Left hindlimb (tissue), 1 donor: ENCODE measurements around the gene DUSP5.
A peak's percentile ranks its signal among the peaks of the same experiment; 100 is the strongest.

Experiments used
- DNase-seq: peaks from one replicate; pipeline ENCODE4 v3.0.0-alpha.2; 2018

The DUSP5 gene

DNA sequence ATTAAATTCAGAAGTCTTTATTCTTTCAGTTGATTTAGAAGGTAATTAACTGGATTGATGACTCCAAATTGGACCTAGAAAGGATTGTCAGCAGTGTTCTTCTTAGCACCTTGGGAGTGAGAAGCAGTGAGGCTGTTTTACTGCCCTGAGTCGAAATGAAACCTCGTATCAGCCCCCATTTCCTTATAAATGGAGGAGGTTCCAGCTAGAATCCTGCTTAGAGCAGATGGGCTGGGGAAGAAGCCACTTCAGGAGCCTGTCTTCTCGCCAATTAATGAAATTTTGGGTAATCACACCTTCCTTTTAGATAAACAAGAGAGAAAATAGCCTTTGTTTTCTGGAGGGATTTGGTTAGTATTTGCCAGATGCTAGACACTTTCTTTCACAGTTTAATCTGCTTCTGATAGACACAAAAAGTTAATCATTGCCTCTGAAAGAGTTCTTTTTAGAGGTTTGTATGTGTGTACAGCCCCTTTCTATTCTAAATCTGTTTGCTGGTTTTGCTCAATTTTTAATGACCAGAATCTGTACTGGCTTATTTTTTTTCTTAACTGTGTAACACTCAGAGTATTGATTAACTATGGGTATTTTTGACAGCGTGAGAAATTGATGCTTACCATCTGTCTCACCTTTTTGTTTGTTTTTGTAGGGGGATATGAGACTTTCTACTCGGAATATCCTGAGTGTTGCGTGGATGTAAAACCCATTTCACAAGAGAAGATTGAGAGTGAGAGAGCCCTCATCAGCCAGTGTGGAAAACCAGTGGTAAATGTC is 4.6 kb downstream of the DUSP5 start:
- no peak for DNase-seq

DNA sequence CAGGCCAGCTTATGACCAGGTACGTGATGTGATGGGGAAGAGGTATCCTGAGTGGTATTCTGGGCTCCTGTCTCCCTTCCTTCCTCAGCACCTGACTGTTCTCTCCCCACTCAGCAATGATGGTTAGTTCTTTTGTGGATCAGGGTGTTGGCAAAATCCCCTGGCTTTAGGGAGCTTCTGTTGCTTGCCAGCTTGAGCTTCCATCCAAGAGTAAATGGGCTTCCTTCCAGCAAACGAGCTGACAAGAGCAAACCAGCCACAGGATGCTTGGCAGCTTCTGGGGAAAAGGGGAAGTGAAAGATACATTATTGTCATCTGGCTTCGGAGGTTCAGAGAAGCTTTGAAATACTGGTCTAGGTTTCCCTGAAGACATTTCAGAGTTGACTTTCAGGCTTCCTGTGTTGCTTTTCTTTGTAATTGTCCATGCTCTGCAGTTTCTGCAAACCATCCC is 5.2 kb downstream of the DUSP5 start:
- DNase-seq, result peak; percentile 64

DNA sequence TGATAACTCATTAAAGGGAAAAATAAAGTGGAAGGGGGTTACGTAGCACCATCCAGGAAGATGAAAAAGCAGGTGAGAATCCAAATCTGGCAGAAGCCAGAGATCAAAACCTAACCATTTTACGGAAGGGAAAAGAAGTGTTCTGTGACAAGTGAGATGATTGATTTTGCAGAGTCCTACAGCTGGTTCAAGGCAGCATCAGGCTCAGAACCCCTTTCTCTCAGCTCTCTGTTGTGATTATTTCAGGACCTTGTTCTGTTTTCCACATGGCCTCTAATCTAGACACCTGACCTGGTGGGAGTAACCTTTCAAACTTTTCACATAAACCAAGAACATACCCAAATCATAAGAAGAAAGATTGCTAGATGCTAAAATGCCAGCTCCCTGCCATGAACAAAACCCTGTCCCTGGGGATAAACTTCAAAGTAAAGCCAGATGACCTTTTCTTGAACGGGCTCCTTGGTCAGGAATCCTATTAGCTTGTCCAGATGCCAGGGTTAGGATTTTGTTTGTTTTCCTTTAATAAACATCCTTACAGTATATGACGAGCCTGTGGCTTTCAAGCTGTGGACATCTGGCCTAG is 5.9 kb downstream of the DUSP5 start:
- no peak for DNase-seq

DNA sequence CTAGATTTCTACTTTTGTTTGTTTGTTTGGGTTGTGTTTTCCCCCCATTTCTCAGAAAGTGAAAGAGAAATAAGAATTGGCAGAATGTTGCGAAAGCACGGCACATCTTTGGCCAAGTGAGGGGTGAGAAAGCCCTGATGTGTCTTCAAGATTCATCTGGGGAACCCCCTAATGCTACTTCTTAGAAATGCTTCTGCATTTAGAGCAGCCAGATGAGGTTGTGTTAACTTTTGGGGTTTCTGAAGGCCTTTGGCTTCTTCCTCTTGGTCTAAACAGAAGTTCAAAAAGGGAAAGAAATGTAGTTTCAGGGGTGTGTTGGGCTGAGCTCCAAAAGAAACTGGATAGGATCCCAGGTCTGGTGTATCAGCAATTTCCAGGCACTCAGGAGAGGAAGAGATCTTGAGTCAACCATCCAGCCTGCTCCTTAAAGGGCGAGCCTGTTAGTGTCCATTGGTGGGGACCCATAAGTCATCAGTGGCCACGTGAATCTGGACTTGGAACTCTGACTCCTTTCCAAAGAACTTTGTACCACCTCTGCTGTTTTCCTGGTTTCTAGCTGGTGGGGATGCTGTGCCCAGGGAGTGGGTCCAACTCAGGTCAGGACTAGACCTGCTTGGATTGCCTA is 6.5 kb downstream of the DUSP5 start:
- no peak for DNase-seq

DNA sequence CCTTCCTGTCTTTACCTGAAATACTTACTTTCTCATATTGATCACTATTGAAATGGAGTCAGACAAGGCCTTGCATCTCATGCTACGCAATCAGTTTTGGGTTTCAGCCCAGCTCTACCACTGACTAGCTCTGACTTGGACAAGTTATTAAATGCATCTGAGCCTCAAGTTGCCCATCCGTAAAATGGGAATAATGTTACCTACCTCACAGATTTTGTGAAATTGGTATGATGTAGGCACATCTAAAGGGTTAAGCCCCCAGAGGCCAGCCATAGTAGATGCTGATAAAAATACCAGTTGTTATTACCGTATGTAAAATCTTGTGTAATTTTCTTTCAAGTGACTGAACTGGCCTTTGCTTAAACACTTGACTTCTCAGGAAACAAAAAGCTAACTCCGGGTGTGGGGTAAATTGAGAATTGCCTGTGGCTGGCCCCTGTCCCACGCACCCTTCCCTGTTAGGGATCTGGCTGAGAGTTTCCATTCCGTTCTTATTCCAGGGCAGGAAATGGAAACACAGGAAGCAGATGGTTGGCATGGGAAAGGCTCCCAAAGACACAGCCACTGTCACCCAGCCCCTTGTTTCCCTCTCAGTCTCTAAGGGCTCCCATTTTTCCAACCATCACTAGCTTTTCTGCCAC is 7.5 kb downstream of the DUSP5 start:
- no peak for DNase-seq

DNA sequence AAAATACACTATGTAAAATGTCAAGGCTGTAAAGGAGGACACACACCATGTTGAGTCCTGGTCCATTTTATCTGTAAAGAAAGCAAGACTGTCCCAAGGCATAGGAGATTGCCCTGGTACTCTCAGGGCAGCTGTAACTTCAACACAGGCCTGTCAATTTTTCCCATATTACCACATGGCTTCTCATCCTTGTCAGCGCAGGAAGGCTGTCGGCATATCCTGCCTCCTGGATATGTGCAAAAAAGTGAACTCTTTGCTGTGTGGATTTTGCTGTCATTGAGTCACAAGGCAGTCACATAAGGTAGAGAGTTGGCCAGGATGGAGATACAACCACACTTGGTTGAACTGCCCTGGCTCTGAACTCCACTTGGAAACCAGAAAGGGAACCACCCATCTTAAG is 8.7 kb downstream of the DUSP5 start:
- DNase-seq, result no peak

DNA sequence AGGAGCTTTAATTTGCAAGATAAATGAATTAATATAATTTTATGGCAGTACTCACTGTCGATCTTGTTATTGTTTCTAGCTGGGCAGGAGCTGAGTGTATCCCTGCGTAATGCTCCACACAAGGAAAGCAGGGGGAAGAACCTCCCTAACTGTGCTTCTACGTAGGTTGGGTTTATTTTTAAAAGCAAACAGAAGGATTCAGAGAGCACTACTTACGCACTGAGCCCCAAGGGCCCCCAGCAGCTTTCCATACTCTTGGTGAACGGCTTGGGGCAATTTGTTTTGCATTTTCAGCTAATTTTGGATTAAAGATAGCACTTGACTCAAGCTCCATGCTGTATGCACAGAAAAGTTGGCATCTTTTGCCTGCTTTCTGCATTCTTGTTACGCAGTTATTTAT is 9.6 kb downstream of the DUSP5 start:
- no peak for DNase-seq

DNA sequence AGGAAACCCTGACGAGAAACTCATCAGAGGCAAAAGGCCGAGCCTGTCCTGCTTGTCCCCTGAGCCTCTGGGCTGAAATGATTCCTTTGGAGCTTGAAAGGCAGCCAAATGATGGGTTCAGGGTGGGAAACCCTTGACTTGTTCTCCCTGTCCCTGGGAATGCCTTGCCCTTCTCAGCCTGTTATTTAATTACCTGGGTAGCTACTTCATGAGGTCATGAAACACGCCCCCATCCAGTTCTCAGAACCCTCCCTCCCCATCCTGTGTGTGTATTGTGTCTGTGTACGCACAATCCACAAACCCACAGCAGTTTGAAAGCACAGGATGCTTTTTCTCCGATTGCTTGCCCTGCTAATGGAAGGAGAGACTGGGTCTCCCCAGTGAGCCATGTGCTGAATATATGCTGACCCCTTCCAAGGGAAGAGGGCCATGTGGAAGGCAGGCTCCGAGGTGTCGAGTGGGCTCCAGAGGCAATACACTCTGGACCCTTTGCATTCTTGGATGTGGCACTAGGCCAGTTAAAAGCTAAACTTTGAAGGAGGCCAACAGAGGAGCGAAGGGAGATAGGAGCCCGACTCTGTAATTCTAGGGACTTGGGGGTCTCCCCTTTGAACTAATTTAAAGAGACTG is 10.6 kb downstream of the DUSP5 start:
- no peak for DNase-seq

DNA sequence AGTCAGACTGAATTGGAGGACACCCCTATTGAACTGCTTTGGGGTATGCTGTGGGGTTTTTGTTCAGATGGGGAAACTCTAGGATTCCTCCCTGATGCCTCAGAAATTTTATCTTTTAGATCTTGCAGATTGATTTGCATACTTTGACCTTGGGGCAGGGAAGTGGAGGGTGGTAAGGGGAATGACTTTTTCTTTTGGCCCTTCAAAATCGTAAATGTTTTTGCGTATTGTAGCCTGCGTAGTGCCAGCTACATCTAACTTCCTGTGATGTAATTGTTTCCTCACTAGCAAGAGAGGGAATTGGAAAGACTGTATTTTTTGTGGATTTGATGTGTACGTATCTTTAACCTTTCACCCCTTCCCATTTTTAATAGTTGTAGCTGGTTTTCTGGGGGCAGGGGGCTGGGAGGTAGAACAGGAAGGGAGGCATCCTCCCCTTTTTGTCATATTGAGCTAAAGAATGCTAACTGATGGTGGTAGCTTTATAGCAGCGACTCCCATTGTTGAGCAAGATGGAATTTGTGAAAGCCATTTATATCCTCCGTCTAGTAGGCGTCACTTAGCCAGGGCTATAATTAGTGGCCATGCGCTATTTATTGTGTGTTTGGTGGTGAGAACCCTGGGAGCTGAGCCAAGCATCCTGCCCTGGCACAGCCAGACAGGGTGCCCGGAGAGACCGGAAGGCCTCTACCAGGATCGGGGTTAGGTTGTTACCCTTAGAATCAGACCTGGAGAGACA is 11.3 kb downstream of the DUSP5 start:
- no peak for DNase-seq

DNA sequence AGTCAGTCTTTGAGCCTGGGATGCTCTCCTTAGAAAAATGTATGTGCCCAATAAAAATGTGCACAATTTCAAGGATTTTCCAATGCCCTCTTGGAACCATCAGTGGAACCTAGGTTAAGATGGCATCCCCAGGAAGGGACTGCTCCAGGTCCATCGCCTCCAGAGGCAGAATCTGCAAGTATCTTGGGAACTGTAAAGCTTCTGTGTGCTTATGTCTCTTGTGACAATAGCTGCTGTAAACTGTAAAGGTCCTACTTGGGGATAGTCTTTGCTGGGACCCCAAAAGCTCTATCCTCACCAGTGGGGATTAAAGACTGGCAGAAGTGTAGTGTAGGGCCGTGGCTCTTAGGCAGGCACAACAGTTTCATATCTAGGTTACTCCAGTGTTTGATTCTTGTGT is 11.9 kb downstream of the DUSP5 start:
- DNase-seq, result no peak

DNA sequence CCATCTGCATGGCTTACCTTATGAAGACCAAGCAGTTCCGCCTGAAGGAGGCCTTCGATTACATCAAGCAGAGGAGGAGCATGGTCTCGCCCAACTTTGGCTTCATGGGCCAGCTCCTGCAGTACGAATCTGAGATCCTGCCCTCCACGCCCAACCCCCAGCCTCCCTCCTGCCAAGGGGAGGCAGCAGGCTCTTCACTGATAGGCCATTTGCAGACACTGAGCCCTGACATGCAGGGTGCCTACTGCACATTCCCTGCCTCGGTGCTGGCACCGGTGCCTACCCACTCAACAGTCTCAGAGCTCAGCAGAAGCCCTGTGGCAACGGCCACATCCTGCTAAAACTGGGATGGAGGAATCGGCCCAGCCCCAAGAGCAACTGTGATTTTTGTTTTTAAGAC is 12.4 kb downstream of the DUSP5 start:
- no peak for DNase-seq

DNA sequence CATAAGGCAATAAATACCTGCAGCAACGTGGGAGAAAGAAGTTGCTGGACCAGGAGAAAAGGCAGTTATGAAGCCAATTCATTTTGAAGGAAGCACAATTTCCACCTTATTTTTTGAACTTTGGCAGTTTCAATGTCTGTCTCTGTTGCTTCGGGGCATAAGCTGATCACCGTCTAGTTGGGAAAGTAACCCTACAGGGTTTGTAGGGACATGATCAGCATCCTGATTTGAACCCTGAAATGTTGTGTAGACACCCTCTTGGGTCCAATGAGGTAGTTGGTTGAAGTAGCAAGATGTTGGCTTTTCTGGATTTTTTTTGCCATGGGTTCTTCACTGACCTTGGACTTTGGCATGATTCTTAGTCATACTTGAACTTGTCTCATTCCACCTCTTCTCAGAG is 13.0 kb downstream of the DUSP5 start:
- no peak for DNase-seq

DNA sequence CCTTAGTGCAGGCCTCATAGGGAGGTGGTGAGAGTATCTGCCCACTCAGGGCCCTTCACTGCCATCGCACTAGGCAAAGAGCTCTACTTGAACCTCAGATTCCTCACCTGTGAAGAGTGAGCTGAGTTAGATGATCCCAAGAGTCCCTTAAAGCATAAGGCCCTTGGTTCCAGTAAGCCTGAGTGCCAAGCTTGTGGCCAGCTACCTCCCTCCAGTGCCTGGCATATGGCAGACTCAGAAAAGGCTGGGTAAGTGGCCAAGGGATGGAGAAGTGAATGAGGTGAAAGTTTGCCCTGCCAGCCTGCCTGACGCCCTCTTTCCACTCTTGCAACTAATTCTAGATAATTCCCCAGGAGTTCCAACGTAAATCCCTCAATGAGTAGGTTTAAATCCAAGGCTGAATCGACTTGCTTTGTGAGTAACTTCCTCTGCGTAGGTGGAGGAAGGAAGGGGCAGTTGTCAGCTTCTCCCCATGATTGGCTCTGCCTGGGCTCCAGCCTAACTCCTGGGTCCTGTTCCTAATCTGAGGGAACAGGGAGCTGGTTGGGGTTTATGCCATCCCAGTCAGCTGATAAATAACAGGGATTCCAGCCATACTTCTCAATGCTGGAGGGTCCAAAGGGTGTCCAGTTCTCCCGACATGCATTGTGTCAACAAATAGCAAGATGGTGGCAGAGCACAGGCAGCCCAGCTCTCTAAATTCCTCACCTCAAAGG is 14.2 kb downstream of the DUSP5 start:
- no peak for DNase-seq

DNA sequence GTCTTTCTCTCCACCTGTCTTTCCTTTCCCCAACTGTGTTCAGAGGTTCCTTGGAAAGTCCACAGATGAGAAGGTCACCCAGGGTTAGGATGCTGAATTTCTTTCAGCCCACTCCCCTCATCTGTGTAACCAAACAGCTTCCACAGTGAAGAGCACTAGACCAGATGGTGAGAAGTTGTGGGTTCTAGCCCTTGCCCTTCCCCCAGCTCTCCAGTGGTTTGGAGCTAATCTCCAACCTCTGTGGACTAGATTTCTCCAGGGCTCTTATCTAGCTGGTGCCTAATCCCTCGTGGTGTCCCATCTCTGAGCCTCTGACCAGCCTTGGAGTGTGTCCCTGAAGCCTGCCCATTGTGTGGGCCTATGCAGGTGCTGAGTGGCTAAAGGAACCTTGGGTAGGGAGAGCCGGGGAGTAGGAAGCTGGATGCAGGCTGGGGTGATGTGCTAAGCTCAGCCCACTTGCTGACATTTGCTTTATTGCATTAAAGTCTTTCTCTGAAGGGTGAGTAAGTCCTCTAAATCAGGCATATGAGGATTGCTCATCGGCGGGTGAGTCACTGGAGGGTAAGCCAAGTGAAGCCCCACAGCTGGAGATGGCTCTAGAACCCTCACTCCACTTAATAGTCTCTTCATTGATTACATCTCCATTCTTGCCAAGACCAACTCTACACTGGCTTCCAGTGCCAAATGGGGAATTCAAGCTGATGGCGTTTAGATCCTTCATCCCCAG is 14.9 kb downstream of the DUSP5 start:
- no peak for DNase-seq

DNA sequence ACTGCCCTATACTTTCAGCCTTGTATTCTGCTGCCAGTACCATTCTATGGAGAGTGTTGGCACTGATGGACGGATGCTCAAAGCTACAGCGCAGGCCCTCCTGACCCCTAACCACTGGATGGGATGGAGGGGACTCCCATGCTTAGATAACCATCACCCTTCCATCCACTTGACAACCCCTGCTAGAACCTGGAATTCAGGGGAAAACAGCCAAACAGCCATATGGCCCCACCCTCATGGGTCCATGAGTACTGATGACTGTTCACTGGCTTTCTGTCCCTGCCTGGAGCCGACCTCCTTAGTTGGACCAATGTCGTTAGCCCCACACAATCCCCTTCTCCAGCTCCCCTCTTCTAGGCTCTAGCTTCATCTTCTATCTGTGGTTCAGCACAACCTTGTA is 16.2 kb downstream of the DUSP5 start:
- DNase-seq, result no peak

DNA sequence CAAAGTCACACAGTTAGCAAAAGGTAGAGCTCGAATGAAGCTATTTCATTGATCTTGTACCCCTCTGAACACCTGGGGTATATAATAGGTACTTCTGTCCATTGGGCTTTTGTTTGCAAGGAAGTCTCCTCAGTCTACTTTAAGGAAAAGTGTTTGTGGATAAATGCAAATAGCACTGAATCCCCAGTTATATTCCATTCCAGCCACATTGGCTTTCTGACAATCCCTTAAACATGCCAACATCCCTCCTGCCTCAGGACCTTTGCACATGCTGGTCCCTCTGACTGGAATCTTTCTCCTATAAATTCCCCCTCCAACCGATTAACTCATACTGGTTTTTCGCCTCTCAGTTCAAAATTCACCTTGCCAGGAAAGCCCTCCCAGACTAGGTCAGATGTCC is 17.1 kb downstream of the DUSP5 start:
- no peak for DNase-seq

DNA sequence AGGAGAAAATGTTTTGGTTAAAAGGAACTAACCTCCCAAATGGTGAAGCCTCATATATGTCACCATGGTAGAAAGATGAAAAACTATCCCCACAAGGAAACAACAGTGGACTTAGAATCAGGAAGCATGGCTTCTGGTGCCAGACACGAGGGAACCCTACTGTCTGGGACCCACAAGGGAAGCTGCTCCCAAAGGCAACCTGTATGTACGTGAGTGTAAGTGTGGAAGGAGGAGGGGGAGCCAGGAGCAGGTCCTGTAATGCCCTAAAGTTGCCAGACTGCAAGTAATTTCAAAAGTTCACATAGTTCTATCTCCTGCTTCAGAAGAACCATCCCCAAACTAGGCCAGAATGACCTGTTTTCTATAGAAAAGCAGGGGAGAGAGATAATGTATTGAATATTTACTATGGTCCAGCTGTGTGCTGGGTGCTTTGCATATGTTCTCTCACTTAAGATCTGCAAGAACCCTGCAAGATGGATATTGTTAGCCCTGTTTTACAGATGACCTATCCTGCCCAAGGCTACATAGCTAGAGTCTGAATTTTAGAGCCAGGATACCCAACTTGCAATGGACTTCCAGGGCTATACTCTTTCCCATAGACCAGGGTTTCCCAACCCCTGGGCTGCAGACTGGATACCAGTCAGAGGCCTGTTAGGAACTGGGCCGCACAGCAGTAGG is 19.2 kb downstream of the DUSP5 start:
- DNase-seq, result no peak

DNA sequence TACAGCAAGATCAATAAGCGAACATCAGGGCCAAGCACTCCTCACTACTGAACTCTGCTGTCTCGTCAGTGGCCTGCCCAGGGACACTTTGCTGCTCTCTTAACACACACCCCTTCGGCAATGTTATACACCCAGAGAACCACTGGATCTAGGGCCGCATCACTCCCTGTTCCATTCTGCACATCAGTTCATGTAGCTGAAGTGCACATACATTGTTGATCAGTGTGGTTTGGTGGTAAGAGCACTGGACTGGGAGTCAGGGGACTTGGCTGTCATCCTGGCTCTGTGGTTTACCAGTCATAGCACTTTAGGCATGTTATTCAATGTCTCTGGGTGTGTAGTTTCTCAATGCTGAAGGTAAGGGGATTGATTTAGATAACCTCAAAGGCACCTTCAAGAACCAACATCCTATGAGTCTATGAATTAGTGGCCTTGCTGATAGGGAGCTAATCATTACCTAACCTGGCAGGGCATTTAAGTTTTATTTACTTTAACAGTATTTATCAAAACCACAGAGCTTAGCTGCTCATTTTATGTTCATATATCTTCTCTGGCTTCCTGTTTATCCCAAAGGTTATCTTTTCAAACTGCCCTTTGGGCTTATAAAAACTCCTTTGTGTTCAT is 24.8 kb downstream of the DUSP5 start:
- no peak for DNase-seq

DNA sequence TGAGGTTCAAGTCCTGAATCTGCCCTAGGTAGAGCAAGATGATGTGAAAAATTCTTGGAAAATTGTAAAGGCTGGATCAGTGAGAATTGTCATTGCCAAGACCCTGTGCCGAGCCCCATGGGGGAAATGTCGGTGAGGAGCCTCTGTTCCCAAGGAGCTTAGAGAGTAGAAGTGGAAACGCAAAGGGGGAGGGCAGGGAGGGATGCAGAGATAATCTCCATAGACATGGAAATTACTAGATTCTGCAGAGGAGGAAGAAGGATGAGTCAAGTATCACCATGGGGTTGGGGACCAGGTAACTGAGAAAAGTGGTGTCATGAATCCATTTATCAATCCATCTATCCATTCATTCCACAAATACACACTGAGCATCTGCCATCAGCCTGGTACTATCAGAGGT is 26.0 kb downstream of the DUSP5 start:
- DNase-seq, result no peak

DNA sequence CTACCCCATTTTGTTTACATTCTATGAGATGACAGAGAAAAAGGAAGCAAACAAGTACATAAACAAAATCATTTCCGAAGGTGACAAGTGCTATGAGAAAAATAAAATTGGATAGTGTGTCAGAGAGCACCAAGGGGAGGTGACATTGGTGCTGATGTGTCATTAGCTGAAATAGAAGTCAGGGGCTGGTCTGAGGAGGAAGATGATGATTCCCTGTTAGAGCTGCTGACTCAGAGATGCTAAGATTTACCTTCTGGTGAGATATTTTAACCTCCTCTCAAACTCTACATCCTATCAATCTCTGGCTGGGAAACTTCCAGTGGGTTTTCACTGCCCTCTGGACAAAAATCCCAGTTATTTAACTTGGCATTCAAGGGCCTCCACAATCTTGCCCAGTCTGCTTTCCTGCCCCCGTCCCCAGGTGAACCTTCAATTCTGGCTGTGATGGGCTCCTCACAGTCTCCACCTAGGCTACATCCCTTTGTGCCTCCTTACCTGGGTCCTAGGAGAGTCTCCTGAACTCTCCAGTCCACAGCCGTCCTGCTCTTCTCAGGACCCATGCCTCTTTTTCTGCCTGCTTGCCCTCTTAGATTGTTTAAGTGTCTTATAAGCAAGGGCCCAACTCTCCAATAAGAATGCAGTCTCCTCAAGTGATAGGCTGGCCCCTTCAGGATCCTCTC is 26.6 kb downstream of the DUSP5 start:
- DNase-seq, result no peak
